Activated CD8-positive, alpha-beta memory T cell treated with anti-CD3 and anti-CD28 coated beads for 4 hours (primary cell): ENCODE data around the gene PTPN4.

Experiments used
- DNase-seq, 2 donors: peaks; one replicate each; pipeline ENCODE4 v3.0.0-alpha.2; 2020; ENCODE audit warnings: low read depth in 2 of 2

Gene PTPN4

DNA sequence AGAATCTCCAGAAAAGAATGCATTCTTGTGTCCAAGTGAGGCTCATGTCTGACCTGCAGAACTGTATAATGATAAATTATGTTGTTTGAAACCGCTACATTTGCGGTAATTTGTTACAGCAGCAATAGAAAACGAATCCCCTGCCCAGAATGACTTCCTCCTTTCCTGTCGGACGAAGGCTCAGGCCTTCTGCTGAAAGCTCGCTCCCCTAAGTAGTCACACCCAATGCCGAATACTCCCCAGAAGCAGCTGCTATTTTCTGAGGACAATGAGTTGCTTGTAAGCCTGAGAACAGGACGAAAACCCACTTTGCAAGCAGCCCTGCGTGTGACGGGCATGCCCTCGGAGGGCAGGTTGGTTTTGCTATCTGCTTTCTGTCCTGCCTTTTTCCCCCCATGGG, 27.7 kb upstream of the PTPN4 start:
- no peak for DNase-seq

DNA sequence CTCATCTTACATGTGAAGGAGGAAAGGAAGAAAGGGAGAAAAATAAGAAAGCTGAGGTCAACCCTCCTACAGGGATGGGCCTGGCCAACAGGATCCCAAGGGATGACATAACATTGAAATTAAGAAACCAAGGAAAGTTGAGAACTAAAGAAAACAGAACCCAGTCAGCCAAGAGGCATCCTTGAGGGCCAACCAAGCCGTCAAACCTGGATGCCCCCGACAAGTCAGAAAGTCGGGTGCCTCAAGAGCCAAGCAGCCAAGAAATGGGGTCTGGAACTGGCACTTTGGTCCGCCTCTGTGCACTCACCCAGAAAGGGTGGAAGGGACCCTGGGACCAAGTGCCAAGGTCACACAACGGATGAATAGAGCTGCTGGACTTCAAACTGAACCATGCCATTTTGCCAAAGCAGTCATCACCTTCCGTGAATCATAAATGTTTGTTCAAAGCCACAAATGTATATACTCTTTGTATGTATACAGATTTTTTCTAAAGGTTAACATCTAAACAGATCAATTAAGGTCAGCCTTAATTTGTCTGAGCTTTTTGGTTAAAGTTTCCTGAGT, 27.0 kb upstream of the PTPN4 start:
- no peak for DNase-seq

DNA sequence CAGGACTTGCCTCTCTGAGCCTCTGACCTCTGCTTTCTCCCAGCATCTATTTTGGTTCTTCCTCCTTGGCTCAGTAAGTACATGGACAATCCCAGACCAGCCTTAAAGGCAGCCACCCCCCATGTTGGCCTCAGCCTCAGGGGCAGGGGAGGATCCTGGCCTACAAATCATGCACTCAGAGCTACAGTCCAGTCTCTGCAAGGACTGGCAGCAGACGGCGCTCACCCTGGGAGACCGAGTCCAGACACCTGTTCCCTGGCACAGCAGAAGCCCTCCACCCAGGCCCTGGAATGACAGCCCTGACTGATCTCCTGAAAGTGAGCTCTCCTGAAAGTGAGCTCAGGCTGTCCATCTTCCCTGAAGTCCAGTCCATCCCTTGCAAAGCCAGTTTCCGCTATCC, 25.7 kb upstream of the PTPN4 start:
- no peak for DNase-seq

DNA sequence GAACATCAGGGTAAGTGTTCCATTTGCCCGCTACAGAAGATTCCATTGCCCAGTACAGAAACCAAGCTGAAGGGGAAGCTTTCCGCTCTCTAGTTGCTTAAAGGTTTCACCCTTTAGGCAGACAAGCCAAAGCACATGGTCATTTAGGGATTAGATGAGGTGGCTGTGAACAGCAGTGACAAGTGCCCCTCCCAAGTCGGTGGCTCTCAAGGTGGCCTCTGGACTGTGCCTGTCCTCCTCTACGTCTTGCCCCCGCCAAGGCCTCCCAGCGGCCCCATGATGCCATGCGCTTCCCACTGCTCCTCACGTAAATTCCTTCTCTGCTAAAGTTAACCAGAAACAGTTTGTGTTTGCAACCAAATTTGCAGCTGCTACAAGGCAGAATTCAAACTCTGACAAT, 24.2 kb upstream of the PTPN4 start:
- DNase-seq, result no peak

DNA sequence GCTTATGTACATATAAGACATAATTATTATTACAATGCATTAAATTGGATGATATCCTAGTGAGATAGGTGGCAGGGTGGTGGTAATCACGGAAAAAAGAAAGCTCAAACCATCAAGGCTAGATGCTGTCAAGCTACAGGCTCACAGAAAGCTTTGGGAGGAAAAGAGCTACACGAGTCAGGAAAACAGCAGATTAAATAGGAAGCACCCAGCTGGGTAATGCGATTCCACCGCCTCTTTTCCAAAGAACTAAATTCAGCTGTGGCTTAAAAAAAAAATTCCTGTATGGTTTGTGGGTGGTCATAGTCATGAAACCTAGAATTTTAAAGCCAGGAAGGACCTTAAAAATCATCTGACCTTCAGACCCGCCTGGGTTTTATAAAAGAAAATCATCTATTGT, 23.7 kb upstream of the PTPN4 start:
- no peak for DNase-seq

DNA sequence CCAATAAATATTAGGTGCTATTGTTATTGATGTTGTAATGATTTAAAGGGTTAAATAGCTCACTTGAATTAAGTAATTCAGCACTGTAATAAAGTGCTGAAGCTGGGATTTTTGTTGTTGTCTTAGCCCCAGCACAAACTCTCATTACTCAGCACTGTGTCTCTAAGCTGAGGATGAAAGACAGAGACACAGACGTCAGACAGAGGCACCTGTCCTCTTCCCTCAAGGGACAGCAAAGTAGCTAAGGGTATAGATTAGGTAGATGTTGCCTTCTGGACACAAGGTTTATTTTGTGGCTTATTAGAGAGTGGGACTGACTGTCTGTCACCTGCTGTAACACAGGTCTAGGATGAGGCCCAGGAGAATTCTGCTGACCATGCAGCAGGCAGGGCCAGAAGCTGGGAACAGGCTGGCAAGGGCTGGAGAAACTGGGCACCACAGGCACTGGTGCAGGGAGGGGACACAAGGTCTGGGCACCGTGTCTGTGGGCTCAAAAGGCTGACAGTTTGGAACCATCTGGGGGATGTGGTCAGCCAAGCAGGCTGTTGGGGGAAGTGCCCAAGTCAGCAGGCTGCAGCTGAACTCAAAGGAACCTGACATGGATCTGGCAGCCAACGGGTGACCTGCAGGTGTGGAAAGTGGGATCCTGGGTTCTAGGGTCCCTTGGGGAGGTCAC, 20.0 kb upstream of the PTPN4 start:
- DNase-seq, result no peak

DNA sequence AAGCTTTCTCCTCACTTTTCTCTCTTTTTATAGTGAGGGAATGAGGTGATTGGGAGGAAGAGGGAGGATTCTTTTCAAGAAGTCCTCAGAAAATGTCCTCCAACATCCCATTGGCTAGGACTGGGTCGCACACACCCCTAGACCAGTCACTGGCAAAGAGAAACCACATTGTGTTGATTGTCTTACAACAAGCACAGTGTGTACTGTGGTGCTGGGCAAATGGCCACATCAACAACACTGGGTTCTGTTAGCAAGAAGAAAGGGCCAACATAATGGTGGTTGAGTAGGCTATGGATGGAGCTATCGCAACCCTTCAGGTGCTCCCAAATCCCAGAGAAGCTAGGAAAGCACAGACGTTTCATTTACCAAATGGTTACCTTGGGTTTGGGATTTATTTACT, 18.7 kb upstream of the PTPN4 start:
- DNase-seq, result no peak

DNA sequence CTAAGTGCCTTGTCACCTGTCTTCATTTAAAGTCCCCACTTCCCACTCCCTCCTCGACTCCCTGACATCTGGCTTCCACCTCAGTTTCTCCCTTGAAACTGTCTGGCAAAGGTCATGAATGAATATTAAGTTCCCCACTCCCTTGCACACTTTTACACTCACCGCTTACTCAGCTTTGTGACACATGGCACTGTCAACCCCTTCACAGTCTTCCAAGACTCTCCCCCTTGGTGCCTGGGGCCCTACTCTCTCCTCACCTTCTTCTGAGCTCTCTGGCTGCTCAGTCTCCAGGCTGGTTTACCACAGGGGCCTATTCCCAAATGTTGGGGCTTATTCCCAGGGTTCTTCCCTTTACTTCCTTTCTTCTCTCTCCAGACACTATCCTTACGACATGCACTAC, 17.9 kb upstream of the PTPN4 start:
- no peak for DNase-seq

DNA sequence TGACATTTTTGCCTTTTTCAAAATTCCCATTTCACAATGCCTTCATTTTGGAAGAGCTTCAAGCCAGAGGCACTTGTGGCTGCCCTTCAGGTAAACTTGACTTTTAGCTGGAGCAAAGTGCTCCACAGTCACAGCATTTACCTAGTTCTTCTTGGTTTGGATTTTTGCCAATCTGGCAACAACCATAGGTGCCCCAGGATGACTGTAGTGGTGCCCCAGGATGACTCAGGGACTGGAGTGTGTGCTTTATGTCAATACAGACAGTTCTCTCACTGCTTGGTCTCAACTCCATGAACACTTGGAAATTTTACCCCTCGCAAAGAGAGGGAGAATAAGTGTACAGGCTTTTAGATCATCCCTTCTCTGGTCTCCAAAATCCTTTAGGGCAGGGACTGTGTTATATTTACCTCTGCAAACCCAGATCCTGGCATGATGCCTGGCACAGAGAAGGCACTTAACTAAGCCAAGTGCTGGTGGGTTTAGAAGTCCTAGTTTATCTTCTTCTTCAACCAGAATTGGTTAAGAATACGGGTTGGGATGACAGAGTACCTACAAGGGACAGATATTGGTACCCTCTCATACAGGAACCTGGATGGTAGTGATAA, 15.3 kb upstream of the PTPN4 start:
- no peak for DNase-seq

DNA sequence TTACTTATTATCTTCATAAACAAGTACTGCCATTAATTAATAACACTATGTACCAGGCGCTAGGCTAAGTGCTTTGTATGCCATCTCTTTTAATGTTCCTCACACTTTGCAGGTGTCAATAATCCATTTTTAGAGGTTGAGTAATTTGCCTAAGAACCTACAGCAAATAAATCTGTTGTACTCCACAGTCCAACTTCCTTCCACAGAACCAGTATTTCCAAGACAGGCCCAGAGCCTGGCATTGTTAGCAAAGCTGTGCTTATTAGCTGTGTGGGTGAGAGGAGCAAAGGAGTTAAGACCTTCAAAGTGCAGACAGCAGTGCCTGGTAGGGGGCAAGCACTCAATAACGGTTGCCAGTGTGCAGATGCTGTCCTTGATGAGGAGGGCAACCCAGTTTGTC, 14.2 kb upstream of the PTPN4 start:
- DNase-seq, result no peak

DNA sequence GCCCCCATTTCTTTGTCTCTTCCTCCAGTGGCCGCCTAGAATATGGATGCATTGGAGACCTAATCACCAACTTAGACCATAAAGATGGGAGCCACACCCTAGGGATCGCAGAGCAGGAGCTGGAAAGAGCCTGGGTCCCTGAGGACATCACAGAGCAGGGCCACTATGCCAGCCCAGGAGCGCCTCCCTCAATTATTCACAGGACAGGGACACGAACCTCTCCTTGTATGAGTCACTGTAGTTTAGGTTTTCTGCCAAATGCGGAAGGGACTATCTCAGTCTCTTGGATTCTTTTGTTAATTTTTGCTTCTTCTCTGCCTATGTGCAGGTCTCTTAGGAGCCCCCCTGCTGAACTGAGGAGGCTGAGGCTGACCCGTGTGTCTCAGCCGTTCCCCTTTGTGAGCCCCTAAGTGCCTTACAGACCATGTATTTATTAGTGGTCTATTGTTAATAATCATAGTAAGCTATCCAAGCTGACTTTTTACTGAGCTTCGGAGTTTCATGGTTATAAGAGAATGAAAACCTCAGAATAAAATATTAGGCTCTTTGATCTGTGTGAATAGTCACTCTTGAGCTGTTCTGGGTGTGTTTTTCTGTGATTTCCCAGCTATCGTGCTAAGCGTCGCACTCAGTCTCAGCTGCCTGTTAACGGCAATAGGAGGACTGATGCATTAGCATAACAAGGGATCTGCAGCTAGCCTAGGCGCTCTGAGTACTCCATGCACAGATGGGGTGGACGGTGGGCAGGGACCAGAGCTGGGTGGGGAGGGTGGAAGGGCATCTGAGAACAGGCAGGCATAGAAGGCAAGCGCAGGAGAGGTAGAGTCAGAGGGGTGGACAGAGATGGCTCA, 12.7 kb upstream of the PTPN4 start:
- no peak for DNase-seq

DNA sequence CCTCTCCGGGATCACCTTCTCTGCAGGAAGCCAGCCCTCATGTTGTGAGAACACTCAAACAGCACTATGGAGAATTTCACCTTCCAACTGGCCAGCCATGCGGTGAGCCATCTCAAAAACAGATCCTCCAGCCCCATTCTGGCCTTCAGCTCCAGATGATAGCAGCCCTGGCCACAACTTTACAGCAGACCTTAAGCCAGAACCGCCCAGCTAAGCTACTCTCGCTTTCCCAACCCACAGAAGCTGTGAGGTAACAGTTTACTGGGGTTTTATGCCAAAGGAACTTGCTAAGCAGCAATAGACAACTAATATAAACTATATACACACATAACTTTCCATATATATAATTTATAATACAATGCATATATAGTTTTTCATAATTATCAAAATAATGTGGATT, 11.6 kb upstream of the PTPN4 start:
- no peak for DNase-seq

DNA sequence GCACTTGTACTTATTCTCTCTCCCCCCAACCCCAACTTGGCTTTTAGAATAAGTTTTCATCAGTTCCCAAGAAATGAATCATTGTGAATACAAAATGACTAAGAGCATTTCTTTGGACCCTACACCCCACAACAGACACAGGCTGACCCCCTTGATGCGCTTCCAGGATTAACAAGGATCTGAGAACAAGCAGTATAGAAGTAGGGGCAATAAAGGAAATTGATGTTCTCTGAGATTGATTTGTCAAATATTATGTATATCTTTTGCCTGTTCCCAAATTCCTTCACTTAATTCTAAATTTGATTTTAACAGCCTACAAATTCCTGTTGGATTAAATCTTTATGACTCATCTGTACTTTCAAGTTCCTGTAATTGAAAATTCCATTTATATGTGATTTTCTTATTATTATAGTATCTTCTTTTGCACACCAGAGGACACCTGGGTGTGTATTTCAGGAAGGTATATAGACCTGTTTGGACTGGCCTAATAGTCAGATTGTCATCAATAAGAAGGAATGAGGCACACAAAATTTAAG, 10.2 kb upstream of the PTPN4 start:
- no peak for DNase-seq

DNA sequence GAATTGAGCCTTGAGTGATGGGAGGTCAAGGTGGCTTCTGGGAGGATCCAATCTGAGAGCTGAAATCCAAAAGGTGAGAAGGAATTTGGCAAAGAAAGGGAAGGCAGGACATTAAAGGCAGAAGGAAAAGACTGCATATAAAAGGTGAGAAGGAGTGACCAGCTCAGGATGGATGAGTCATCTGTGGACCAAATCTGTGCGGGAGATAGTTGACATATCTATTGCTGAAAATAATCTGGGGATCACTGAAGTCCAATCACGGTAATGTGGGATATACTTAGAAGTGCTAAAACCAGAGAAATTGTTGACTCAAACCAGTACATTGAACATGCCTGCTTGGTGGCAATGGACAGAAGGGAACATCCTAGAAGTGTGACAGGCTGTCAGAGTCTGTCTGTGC, 8.0 kb upstream of the PTPN4 start:
- no peak for DNase-seq

DNA sequence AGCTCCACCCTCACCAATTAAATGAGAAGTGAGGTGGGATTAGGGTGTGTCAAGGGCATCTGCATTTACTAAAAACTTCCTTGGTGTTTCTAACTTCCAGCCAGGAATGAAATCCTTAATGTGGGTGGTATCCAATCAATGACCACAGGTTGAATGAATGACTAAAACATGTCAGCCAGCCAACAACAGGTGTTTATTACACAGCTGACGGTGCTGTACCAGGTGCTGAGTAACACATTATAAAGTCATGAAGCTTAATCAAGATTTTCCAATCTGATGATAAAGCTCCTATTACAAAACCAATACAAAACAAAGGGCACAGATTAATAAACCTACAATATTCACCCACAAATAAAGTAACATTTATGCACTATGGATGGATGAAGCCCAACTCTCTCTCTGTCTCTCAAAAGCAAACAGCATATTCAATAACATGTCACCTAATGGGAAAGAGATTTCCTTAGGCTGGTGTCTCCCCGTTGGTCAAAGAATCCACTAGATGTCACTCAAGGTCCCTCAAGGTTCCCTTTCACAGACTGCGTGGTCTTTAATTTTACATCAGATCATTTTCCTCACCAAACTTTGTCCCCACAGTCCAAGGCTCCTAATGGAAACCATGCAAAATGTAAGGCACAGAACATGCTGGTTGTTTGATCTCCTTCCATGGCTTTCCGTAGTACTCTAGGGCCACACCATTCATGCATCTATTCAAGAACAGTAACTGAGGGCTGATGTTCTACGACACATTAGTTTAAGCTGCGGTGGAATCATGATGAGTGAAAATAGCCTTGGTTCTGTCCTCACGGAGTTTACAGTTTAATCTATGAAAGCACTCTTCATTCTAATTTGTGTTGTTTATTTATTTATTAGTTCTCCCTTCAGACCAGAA, 6.4 kb upstream of the PTPN4 start:
- DNase-seq, result peak in 1 of 2 donors; percentile 10

DNA sequence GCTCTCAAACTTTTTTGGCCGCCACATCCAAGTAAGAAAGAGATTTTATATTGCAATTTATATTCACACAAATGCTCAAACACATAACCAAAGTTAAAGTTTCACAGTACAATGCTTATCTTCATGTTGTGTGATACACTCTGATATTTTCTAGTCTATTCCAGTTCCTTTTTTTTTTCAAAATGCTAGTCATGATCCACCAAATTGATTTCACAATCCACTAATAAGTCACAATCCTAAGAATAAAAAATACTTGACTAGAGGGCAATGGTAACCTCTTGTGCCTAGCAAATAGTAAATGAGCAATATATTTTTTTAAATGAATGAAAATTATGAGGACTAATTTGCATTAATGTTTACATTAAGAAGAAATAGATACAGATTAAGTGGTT, 5.8 kb upstream of the PTPN4 start:
- DNase-seq, result no peak

DNA sequence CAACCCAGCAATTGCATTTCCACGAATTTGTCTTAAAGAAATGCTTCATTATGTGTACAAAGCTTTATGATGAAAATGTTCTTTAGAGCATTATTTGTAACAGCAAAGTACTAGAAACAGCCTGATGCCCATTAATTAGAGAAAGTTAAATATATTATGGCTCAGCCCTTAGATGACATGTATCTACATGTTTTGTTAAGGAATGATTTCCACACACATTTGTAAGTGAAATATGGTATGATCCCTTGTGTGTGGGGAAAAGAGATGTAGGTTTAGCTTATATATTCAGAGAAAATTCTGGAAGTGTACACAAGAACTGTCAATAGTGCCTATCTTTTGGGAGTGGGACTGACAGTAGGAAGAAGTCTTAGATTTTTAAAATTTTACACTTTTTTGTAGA, 3.8 kb upstream of the PTPN4 start:
- no peak for DNase-seq

DNA sequence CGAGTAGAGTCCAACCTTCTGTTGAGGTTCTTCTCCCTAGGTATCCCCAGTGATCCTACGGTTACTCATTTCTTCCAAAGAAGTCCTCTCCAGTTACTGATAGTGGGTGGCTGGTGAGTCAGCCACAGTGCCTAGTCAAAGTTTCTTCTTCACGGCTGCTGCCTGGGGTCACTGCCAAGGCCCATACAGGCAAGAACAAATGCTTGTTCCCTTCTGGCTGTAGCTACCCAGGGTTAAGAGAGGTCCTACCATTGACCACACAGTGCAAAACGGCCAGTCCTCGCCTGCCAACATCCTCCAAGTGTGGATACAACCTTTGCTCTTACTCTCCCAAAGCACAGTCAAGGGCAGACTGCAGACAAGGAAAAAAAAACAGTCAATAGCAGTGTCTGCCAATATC, 2.9 kb upstream of the PTPN4 start:
- DNase-seq, result peak in 1 of 2 donors; percentile 19

DNA sequence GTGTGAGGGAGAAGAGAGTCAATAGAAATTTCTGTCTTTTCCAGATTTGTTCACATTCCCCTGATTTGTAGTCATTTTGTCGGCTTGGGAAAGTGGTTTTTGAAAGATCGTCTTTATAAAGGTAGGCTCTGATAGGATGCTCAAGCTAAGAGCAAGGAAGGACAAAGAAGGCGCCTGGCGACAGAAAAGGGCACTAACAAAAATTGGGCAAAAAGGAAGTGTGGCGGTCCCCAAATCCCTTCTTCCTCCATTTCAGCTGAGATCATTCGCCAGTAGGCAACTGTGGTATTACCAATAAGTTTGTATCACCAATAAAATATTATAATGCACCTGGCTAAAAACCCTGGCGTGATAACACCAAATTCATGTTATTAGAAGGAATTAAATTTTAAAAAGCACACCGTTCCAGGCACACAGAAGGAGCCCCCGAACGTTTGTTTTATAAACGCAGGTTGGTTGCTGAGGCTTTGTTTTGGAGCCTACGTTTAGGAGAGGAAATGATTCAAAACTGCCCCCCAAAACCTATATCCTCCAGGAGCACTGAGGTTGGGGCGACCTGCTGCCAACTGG, 756 bp upstream of the PTPN4 start:
- DNase-seq, result no peak

DNA sequence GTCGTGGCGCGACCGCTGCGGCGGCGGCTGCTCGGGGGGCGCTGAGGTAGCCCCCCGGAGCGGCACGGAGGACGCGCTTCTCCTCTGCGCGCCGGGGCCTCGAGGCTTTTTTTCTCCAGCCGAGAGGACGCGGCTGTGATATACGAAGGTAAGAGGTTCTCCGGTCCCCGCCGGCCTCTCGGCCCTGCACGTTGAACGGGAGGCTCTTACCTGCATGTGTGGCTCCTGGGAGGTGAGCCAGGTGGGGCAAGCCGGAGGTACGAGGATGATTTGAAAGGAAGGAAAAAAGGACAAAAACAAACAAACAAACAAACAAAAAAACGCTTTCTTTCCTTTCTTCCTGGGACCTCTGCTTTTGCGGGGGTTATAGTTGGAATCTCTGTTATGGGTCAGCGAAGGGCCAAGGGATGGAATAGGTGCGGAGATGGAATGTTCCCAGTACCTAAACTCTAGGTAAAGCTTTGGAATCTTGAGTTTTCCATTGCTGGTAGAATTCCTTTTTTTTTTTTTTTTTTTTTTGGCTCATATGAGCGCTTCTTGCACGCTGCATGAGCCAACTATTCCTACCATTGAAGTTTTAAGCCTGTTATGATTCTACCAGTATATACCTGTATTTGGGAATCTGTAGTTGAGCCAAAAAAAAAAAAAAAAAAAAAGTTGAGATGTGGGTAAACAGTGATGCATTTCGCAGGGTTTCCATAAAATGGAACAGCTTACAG, 674 bp downstream of the PTPN4 start:
- DNase-seq, result no peak

DNA sequence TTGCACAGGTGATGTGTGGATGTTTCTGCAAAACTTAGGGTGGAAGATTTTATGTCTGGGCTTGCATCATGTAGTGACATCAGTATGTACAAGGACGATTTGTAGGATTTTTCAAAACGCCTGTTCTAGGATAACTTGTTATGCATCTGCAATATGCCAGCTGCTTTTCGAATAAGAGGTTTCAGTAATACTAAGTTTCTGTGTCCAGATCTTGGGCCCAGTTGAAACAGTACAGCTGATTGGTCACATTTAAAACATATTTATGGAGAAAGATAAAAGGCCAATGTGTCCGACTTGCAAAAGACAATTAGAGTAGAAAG, 1.2 kb downstream of the PTPN4 start:
- no peak for DNase-seq
